Measurements from ENCODE around the gene SSPN.

SSPN gene, protein sequence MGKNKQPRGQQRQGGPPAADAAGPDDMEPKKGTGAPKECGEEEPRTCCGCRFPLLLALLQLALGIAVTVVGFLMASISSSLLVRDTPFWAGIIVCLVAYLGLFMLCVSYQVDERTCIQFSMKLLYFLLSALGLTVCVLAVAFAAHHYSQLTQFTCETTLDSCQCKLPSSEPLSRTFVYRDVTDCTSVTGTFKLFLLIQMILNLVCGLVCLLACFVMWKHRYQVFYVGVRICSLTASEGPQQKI

DNA sequence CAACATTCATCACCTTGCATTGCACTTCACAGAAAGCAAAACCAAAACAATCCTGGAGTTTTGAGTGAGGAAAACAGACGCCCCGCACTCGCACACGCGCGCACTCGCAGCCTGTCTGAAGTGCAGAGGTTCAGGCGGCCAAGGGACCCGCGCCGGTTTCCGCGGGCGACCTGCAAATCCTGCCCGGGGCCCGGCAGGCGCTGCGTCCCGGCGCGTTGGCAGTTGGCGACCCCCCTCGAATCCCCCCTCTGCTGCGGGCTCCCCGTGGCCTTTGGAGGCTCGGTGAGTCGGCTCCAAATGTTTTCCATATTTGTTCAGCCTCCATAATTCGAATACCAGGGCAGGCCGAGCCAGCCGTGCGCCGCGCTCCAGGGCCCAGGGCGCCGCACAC is at the start of gene SSPN:
SSPN (plus strand) TSS at position 324 of the 391 bp plus-strand sequence. CDS start 100 bp downstream, outside the sequence.
- no peak for DNase-seq

GRCh38 chr12:26148291-26148690 is 47.1 kb upstream of the SSPN start:
- no peak for DNase-seq

DNA sequence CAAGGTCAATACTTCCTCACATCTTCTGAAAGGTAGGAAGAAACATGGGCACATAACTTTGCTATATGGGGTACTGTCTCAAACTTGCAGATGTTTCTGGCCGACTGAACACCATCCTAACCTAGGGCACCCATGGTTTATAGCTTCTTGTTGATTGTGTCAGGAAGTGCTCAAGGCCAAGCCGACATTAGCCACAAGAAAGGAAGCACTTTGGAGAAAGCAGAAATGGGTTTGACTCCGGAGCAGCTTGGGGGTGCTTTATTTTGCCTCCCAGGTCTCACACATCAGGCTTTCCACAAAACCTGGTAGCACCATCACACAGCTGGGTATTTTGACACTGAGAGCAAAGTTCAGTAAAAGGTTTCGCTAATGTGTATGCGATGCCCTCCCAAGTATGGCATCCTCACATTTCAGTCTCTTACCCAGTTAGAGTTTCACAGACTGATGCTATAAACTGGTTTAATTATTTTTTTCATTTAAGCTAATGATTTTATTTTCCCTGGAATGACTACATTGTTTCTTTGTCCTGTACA is 45.3 kb upstream of the SSPN start:
- no peak for DNase-seq

DNA sequence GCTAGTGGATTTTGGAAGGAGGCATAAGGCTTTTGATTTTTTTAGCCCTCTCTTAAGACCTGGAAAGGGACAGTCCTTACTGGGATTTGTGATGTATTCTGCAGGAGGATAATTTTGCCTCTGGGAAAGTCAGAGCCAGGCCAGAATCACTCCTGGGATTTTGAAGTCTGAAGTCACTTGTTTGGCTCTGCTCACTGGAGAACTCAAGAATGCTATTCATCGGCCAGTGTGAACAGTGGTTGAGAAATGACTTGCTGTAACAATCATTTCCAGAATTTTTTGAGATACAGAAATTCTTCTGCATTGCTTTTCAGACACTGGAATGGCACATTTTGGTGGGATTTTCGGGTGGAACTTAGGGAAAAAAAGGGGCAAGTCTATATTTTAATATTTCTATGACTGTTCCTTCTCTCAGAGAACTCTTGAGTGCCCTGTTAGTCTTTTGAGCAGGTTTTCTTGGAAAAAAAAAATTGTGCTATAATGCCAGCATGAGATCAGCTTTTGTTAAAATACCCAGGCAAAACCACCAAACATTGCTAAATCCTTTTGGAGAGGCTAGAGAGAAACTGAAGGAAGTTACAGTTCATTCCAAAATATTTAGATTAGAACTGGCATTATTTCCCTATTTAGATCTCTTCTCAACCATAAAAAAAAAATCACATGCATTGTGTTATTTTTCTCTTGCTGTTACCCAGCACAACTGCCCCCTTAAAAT is 44.5 kb upstream of the SSPN start:
- no peak for DNase-seq

- no peak for DNase-seq
These were observed 42.8 kb upstream of the SSPN start for GRCh38 chr12:26152507-26153102.

DNA sequence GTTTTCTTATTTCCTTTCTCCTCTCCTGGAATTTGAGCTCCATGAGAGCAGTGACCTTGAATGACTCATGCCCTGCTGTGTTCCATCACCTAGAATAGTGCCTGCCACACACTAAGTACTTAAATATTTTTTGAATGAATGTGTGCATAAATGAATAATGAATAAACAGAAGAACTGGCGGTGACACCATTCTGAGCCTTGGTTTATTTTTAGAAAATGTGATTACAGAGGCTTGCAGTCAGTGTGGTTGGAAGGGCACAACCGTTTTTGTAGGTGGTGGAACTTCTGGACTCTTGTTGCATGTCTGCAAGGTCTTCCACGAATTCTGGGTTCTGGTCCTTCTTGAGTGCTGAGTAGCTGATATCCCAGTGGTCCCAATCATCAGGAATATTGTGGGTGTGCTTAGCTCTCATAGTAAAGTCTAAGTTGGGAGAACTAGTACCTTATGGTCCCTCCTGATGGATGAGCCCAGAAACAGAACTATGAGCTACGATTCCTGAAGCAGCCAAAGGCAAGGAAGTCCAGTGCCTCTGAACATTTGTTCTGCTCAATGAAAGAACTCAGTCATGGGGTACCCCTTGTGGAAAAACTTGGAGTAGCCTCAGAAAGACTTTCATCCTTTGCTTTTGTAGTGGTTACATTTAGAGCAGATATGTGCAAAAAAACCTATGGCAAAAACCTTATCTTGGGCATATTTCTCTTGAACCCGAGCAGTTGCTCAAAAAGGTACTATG is 41.8 kb upstream of the SSPN start:
- no peak for DNase-seq

GRCh38 chr12:26156201-26156871 is 39.0 kb upstream of the SSPN start:
- DNase-seq = no peak

GRCh38 chr12:26157001-26157400 is 38.4 kb upstream of the SSPN start:
- DNase-seq = no peak

GRCh38 chr12:26158078-26158764 is 37.2 kb upstream of the SSPN start:
- no peak for DNase-seq

DNA sequence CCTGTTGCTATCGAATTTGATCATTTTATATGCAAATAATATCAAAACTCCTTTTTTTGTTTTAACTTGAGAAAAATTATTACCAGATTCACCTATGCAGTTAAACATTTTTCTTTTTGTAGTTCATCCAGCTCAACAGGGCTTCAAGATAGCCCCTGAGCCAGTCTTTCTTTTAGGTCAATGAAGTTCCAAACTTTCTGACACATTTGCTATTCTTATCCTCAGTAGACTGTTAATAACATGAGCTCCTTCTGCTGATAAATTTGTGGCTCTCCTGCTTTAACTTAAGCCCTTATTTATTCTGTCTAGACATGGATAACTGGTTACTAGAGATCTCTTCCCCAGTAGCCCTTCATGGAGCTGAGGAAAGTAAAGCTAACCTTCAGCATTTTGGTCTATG is 33.2 kb upstream of the SSPN start:
- DNase-seq = no peak

DNA sequence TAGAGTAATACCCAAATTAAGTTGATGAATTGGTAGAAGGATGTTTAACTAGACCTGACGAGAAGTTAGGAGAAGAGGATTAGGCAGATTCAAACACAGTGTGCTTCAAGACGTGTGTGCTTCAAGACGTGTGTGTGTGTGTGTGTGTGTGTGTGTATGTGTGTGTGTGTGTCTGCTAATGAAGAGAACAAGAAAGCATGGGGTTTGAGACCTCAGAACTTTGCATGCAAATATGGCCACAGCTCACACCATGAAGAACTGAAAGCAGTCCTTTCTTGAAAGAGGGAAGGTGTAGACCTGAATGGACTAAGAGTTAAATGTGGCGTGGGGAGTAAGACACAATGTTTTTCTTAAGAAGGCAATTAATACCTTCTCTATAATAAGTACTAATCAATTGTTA is 32.5 kb upstream of the SSPN start:
- no peak for DNase-seq

DNA sequence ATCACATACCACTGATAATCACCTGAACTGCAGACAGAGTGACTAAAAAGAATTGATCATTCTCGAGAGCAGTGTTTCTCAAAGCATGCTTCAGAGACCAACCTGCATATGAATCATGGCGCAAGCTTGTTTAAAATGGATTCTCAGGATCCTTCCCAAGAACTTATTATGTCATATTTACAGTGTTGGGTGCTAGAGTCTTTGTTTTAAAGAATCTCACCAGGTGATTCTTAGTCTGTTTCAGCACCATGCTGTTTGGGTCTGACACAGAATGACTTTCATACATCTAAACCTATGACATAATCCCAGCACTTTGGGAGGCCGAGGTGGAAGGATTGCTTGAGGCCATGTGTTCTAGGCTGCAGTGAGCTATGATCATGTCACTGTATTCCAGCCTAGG is 31.3 kb upstream of the SSPN start:
- DNase-seq = no peak

GRCh38 chr12:26172013-26172412 is 23.4 kb upstream of the SSPN start:
- no peak for DNase-seq

DNA sequence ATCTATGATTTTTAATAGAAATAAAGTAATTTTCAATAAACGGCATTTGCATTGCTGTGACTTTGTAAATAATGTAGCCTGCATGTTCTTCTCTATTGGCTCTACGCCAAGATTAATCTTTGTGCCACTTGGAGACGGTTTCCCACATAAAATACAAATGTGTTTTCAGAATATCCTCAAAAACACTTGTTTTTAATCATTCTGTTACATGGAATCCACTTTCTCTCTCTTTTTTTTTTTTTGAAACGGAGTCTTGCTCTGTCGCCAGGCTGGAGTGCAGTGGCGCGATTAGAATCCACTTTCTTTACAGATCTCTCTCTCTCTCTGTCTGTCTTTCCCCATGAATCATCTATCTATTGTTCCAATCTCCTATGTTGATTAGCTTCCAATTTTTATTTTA is 22.8 kb upstream of the SSPN start:
- no peak for DNase-seq

GRCh38 chr12:26172946-26173552 is 22.3 kb upstream of the SSPN start:
- no peak for DNase-seq

GRCh38 chr12:26176725-26177124 is 18.6 kb upstream of the SSPN start:
- no peak for DNase-seq

GRCh38 chr12:26177283-26177682 is 18.1 kb upstream of the SSPN start:
- DNase-seq = no peak

DNA sequence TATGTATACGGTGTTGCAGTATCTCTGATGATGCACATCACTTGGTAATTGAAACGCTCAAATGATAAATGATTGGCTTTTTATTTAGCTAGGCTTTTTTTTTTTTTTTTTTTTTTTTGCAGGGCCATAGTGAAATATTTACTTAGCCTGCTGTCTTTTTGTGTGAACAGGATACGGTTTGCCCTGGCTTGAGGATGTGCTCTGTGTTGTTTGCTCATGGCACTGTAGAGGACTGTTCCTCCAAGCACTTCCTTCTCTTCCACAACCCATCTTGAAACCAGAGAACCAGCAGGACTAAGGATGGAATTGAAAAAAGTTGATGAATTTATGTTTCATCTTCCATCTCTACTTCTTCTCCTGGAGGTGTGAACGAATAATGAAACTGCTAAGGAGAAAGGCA is 15.5 kb upstream of the SSPN start:
- no peak for DNase-seq

GRCh38 chr12:26182377-26182776 is 13.0 kb upstream of the SSPN start:
- no peak for DNase-seq

GRCh38 chr12:26185532-26186320 is 9.6 kb upstream of the SSPN start:
- DNase-seq = no peak

All from CD4-positive, alpha-beta T cell treated with Interleukin-17A for 1 hour (primary cell).